ENCODE data around the gene DRC1.

GRCh38 chr2:26448651-26449050 lies 46.9 kb downstream of the DRC1 start:
- no peak for TF ChIP-seq POLR2A (IDR thresholded peaks at IDR 0.05)
- no peak for TF ChIP-seq CTCF (IDR thresholded peaks at IDR 0.05)
- no peak for TF ChIP-seq EP300 (IDR thresholded peaks at IDR 0.05)
